Activated naive CD8-positive, alpha-beta T cell treated with anti-CD3 and anti-CD28 coated beads, Interleukin-2, amount 50 U/mL, for 24 hours (primary cell): ENCODE measurements around the gene WDR45B.
A peak's percentile ranks its signal among the peaks of the same experiment; 100 is the strongest.

Experiments used
- ATAC-seq: fragments of 150-1000 bp; cut with Tn5 transposase; one replicate; pipeline ENCODE4 v1.10.0; 2021
- DNase-seq: peaks from one replicate; pipeline ENCODE4 v3.0.0; 2021
- H3K27ac Mint-ChIP-seq: one replicate; pipeline ENCODE4 v1.8.0; 2021; ENCODE audit warnings: mild to moderate bottlenecking, mixed read lengths
- H3K27me3 Mint-ChIP-seq: one replicate; pipeline ENCODE4 v1.8.0; 2021; ENCODE audit warnings: mixed read lengths
- H3K36me3 Mint-ChIP-seq: one replicate; pipeline ENCODE4 v1.8.0; 2021; ENCODE audit warnings: low read depth, mixed read lengths
- H3K4me1 Mint-ChIP-seq: one replicate; pipeline ENCODE4 v1.8.0; 2021; ENCODE audit warnings: mixed read lengths
- H3K4me3 Mint-ChIP-seq: one replicate; pipeline ENCODE4 v1.8.0; 2021; ENCODE audit warnings: mild to moderate bottlenecking, moderate library complexity, mixed read lengths
- H3K9me3 Mint-ChIP-seq: one replicate; pipeline ENCODE4 v1.8.0; 2021; ENCODE audit warnings: mixed read lengths

Gene WDR45B

GRCh38 chr17:82636626-82637598 is 11.3 kb downstream of the WDR45B start:
- Mint-ChIP-seq H3K27me3 (no peaks in the 10 kb centered on the region), H3K4me1 (peaks cover 26% of the 10 kb centered on the region), H3K36me3 (peaks cover 38% of the 10 kb centered on the region), H3K4me3 (no peak overlapping the region), H3K27ac (peak overlapping the region; percentile 3), H3K9me3 (peaks cover 5% of the 10 kb centered on the region)
- no peak for DNase-seq
- no peak for ATAC-seq

- no peaks in the 10 kb centered on the region for H3K27me3 Mint-ChIP-seq
- ATAC-seq = no peak
- DNase-seq = no peak
- H3K27ac Mint-ChIP-seq = no peak overlapping the region
- no peak overlapping the region for H3K4me3 Mint-ChIP-seq
- H3K4me1 Mint-ChIP-seq = peaks cover 19% of the 10 kb centered on the region
- peaks cover 34% of the 10 kb centered on the region for H3K36me3 Mint-ChIP-seq
- peaks cover 5% of the 10 kb centered on the region for H3K9me3 Mint-ChIP-seq
Observed at GRCh38 chr17:82633343-82633742, 14.9 kb downstream of the WDR45B start.

GRCh38 chr17:82632451-82632850 is 15.8 kb downstream of the WDR45B start:
- Mint-ChIP-seq H3K27me3 (no peaks in the 10 kb centered on the region), H3K36me3 (peaks cover 34% of the 10 kb centered on the region), H3K4me1 (peaks cover 17% of the 10 kb centered on the region), H3K4me3 (no peak overlapping the region), H3K9me3 (peaks cover 3% of the 10 kb centered on the region), H3K27ac (no peak overlapping the region)
- ATAC-seq = no peak
- no peak for DNase-seq

- H3K4me3 Mint-ChIP-seq = no peak overlapping the region
- no peaks in the 10 kb centered on the region for H3K9me3 Mint-ChIP-seq
- no peak overlapping the region for H3K27ac Mint-ChIP-seq
- DNase-seq (no peak), ATAC-seq (no peak)
- peaks cover 28% of the 10 kb centered on the region for H3K36me3 Mint-ChIP-seq
- H3K27me3 Mint-ChIP-seq = no peaks in the 10 kb centered on the region
- peaks cover 14% of the 10 kb centered on the region for H3K4me1 Mint-ChIP-seq
Observed at GRCh38 chr17:82631544-82631943, 16.7 kb downstream of the WDR45B start.

GRCh38 chr17:82630212-82630611 is 18.0 kb downstream of the WDR45B start:
- Mint-ChIP-seq H3K4me3 (no peak overlapping the region), H3K36me3 (peaks cover 33% of the 10 kb centered on the region), H3K4me1 (peaks cover 14% of the 10 kb centered on the region), H3K9me3 (no peaks in the 10 kb centered on the region), H3K27me3 (no peaks in the 10 kb centered on the region), H3K27ac (no peak overlapping the region)
- DNase-seq (no peak), ATAC-seq (no peak)

GRCh38 chr17:82629748-82630147 is 18.5 kb downstream of the WDR45B start:
- H3K4me1 Mint-ChIP-seq = peaks cover 13% of the 10 kb centered on the region
- peaks cover 36% of the 10 kb centered on the region for H3K36me3 Mint-ChIP-seq
- no peaks in the 10 kb centered on the region for H3K9me3 Mint-ChIP-seq
- H3K4me3 Mint-ChIP-seq = no peak overlapping the region
- DNase-seq = no peak
- no peaks in the 10 kb centered on the region for H3K27me3 Mint-ChIP-seq
- no peak overlapping the region for H3K27ac Mint-ChIP-seq
- no peak for ATAC-seq

- no peaks in the 10 kb centered on the region for H3K9me3 Mint-ChIP-seq
- no peak for ATAC-seq
- H3K27ac Mint-ChIP-seq = no peak overlapping the region
- peaks cover 36% of the 10 kb centered on the region for H3K36me3 Mint-ChIP-seq
- no peaks in the 10 kb centered on the region for H3K27me3 Mint-ChIP-seq
- H3K4me3 Mint-ChIP-seq = no peak overlapping the region
- no peaks in the 10 kb centered on the region for H3K4me1 Mint-ChIP-seq
- no peak for DNase-seq
Observed at GRCh38 chr17:82627405-82627804, 20.8 kb downstream of the WDR45B start.

GRCh38 chr17:82623707-82624106 is 24.5 kb downstream of the WDR45B start:
- H3K4me3 Mint-ChIP-seq = no peak overlapping the region
- ATAC-seq (no peak), DNase-seq (no peak)
- no peaks in the 10 kb centered on the region for H3K27me3 Mint-ChIP-seq
- H3K4me1 Mint-ChIP-seq = no peaks in the 10 kb centered on the region
- H3K9me3 Mint-ChIP-seq = no peaks in the 10 kb centered on the region
- H3K27ac Mint-ChIP-seq = no peak overlapping the region
- peaks cover 38% of the 10 kb centered on the region for H3K36me3 Mint-ChIP-seq

- DNase-seq (no peak), ATAC-seq (no peak)
- no peaks in the 10 kb centered on the region for H3K27me3 Mint-ChIP-seq
- no peak overlapping the region for H3K4me3 Mint-ChIP-seq
- H3K27ac Mint-ChIP-seq = no peak overlapping the region
- peaks cover 45% of the 10 kb centered on the region for H3K36me3 Mint-ChIP-seq
- no peaks in the 10 kb centered on the region for H3K4me1 Mint-ChIP-seq
- no peaks in the 10 kb centered on the region for H3K9me3 Mint-ChIP-seq
Observed at GRCh38 chr17:82619641-82620040, 28.6 kb downstream of the WDR45B start.

GRCh38 chr17:82619211-82619610 is 29.0 kb downstream of the WDR45B start:
- no peaks in the 10 kb centered on the region for H3K9me3 Mint-ChIP-seq
- H3K36me3 Mint-ChIP-seq = peaks cover 48% of the 10 kb centered on the region
- DNase-seq (no peak), ATAC-seq (no peak)
- H3K4me1 Mint-ChIP-seq = no peaks in the 10 kb centered on the region
- H3K4me3 Mint-ChIP-seq = no peak overlapping the region
- H3K27ac Mint-ChIP-seq = no peak overlapping the region
- no peaks in the 10 kb centered on the region for H3K27me3 Mint-ChIP-seq

GRCh38 chr17:82616021-82616711 is 32.1 kb downstream of the WDR45B start:
- Mint-ChIP-seq H3K4me3 (no peak overlapping the region), H3K36me3 (peaks cover 50% of the 10 kb centered on the region), H3K27me3 (no peaks in the 10 kb centered on the region), H3K27ac (no peak overlapping the region), H3K9me3 (no peaks in the 10 kb centered on the region), H3K4me1 (no peaks in the 10 kb centered on the region)
- DNase-seq = no peak
- ATAC-seq = no peak

- peak; percentile 17 for ATAC-seq
Observed at GRCh38 chr17:82615084-82616020, 32.9 kb downstream of the WDR45B start.

GRCh38 chr17:82614095-82614631 is 34.1 kb downstream of the WDR45B start:
- Mint-ChIP-seq H3K4me3 (no peak overlapping the region), H3K27ac (no peak overlapping the region), H3K36me3 (peaks cover 50% of the 10 kb centered on the region), H3K27me3 (no peaks in the 10 kb centered on the region), H3K9me3 (no peaks in the 10 kb centered on the region), H3K4me1 (no peaks in the 10 kb centered on the region)
- no peak for ATAC-seq
- DNase-seq = no peak

More at GRCh38 chr17:82615084-82616020, 32.9 kb downstream of the WDR45B start:
- no peak for DNase-seq
- no peaks in the 10 kb centered on the region for H3K27me3 Mint-ChIP-seq
- H3K9me3 Mint-ChIP-seq = no peaks in the 10 kb centered on the region
- no peak overlapping the region for H3K4me3 Mint-ChIP-seq
- H3K36me3 Mint-ChIP-seq = peaks cover 49% of the 10 kb centered on the region
- H3K27ac Mint-ChIP-seq = no peak overlapping the region
- no peaks in the 10 kb centered on the region for H3K4me1 Mint-ChIP-seq
